Measurements from ENCODE around the gene WHRN.

Gene WHRN

GRCh38 chr9:114524247-114524681 is 19.0 kb upstream of the WHRN start:
- H3K36me3 Mint-ChIP-seq (ENCODE audit: low read depth), result no peaks in the 10 kb centered on the region
- H3K9me3 Mint-ChIP-seq, result no peaks in the 10 kb centered on the region
- no peak overlapping the region for H3K4me3 Mint-ChIP-seq
- no peak overlapping the region for H3K27ac Mint-ChIP-seq
- peaks cover 30% of the 10 kb centered on the region for H3K27me3 Mint-ChIP-seq (ENCODE audit: low read depth)
- no peaks in the 10 kb centered on the region for H3K4me1 Mint-ChIP-seq (ENCODE audit: low read depth)

DNA sequence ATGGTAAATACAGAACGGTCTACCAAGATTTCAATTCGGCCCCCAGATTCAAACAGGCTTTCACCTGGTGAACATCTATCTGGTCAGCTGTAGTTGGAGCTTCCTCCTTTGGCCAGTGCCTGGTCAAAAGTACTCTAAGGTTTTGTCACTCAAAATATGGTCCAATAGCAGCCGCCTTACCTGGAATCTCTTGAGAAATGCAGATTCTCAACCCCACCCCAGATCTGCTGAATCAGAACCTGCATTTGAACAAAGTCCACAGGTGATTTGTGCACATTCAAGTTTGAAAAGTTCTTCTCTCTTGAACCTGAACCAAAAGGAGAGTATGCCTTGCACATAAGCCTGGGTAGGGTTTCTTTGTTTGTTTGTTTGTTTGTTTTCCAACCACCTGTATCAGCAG is 17.6 kb upstream of the WHRN start:
- H3K9me3 Mint-ChIP-seq, result peaks cover 4% of the 10 kb centered on the region
- peaks cover 30% of the 10 kb centered on the region for H3K27me3 Mint-ChIP-seq (ENCODE audit: low read depth)
- no peak overlapping the region for H3K4me3 Mint-ChIP-seq
- peaks cover 8% of the 10 kb centered on the region for H3K36me3 Mint-ChIP-seq (ENCODE audit: low read depth)
- peaks cover 8% of the 10 kb centered on the region for H3K4me1 Mint-ChIP-seq (ENCODE audit: low read depth)
- no peak overlapping the region for H3K27ac Mint-ChIP-seq

DNA sequence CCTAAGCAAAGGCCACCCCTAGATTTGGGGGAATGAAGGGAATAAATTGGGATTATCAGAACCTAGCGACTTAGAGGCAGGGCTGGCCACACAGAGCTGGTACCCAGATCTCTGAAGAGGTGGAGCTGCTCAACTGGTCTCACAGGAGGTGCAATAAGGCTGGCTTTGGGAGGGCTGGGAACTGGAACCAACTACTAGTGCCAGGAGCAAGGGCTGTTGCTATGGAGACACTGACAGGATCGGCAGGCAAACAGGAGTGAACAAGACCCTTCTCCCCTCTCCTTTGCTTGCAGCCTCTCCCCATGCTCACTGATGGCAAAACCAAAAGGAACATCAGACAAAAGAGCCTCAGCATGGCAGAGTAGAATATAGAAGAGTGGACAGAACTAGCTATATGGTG is 17.0 kb upstream of the WHRN start:
- H3K27ac Mint-ChIP-seq, result no peak overlapping the region
- peaks cover 30% of the 10 kb centered on the region for H3K27me3 Mint-ChIP-seq (ENCODE audit: low read depth)
- H3K4me3 Mint-ChIP-seq, result no peak overlapping the region
- peaks cover 4% of the 10 kb centered on the region for H3K9me3 Mint-ChIP-seq
- peaks cover 8% of the 10 kb centered on the region for H3K36me3 Mint-ChIP-seq (ENCODE audit: low read depth)
- H3K4me1 Mint-ChIP-seq (ENCODE audit: low read depth), result peaks cover 11% of the 10 kb centered on the region

GRCh38 chr9:114521846-114522245 is 16.6 kb upstream of the WHRN start:
- Mint-ChIP-seq H3K9me3 (peaks cover 4% of the 10 kb centered on the region), H3K36me3 (ENCODE audit: low read depth) (peaks cover 8% of the 10 kb centered on the region), H3K27me3 (ENCODE audit: low read depth) (peaks cover 30% of the 10 kb centered on the region), H3K4me1 (ENCODE audit: low read depth) (peaks cover 12% of the 10 kb centered on the region), H3K27ac (no peak overlapping the region), H3K4me3 (no peak overlapping the region)

DNA sequence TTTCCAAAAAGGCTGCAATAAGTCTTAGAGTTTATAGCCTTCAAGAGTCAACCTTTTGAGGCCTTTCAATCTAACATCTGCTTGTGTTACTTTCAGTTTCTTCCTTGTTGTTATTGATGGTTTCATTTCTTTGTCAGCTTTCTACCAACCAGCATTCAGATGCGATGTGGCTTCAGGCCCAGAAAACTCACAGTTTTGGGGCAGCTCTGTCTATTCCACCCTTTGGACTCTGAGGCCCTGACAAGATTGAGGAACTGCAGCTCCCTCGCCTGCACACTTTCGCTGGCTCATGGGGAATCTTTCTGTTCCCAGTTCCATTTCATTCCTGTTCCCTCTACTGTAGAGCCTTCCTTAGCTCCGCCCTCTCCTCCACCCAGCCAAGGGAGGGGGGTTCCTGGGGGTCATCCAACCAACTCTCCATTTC is 13.3 kb upstream of the WHRN start:
- Mint-ChIP-seq H3K27me3 (ENCODE audit: low read depth) (peaks cover 30% of the 10 kb centered on the region), H3K4me3 (no peak overlapping the region), H3K36me3 (ENCODE audit: low read depth) (peaks cover 8% of the 10 kb centered on the region), H3K9me3 (peaks cover 4% of the 10 kb centered on the region), H3K27ac (peak overlapping the region; percentile 64), H3K4me1 (ENCODE audit: low read depth) (peaks cover 15% of the 10 kb centered on the region)

DNA sequence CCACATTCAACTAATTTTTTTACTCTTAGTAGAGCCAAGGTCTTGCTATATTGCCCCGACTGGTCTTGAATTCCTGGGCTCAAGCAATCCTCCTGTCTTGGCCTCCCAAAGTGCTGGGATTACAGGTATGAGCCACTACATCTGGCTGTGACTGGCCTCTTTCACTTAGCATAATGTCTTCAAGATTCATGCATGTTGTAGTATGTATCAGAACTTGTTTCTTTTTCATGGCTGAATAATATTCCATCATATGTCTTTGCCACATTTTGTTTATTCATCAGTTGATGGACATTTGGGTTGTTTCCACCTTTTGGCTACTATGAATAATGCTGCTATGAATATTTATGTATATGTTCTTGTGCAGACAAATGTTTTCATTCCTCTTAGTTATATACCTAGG is 12.8 kb upstream of the WHRN start:
- peaks cover 29% of the 10 kb centered on the region for H3K27me3 Mint-ChIP-seq (ENCODE audit: low read depth)
- H3K27ac Mint-ChIP-seq, result no peak overlapping the region
- H3K36me3 Mint-ChIP-seq (ENCODE audit: low read depth), result peaks cover 8% of the 10 kb centered on the region
- H3K4me1 Mint-ChIP-seq (ENCODE audit: low read depth), result peaks cover 19% of the 10 kb centered on the region
- H3K4me3 Mint-ChIP-seq, result no peak overlapping the region
- H3K9me3 Mint-ChIP-seq, result peaks cover 4% of the 10 kb centered on the region

DNA sequence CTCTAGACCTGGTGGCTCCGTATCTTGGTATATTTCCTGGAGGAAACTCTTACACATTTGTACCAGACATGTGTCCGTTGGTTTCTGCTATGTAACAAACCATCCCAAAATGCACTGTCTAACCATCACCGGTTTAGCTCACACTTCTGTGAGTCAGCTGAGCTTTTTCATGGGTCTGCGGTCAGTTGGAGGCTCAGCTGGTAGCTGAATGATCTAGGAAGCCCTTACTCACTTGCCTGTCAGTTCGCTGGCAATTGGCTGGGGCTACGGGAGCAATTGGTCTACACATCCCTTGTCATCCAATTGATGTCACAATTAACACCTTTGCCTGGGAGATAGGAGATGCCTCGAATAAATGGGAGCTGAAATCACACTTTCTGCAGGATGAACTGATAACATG is 11.6 kb upstream of the WHRN start:
- Mint-ChIP-seq H3K36me3 (ENCODE audit: low read depth) (peaks cover 8% of the 10 kb centered on the region), H3K27ac (no peak overlapping the region), H3K9me3 (peaks cover 4% of the 10 kb centered on the region), H3K27me3 (ENCODE audit: low read depth) (peaks cover 33% of the 10 kb centered on the region), H3K4me1 (ENCODE audit: low read depth) (peaks cover 19% of the 10 kb centered on the region), H3K4me3 (no peak overlapping the region)

DNA sequence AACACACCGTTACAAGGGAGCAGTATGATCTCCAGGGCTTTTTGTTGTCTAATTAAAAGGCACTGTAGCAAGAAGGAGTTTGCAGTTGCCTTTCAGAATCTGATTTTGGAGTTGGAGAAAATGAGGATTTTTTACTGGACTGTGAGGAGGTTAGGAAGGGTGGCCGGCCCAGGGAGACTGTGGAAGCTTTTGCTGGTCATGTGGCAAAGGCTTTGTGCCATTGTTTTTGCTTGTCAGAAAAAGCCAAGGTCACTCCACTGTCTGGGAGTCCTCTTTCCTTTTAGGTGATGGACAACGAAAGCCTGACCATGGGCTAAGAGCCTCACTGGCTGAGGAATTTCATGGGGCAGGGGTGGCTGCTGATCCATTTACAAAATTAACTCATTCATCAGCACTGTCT is 10.3 kb upstream of the WHRN start:
- Mint-ChIP-seq H3K4me1 (ENCODE audit: low read depth) (peaks cover 19% of the 10 kb centered on the region), H3K36me3 (ENCODE audit: low read depth) (peaks cover 8% of the 10 kb centered on the region), H3K4me3 (no peak overlapping the region), H3K27me3 (ENCODE audit: low read depth) (peaks cover 32% of the 10 kb centered on the region), H3K9me3 (peaks cover 4% of the 10 kb centered on the region), H3K27ac (no peak overlapping the region)

GRCh38 chr9:114513959-114514267 is 8.6 kb upstream of the WHRN start:
- Mint-ChIP-seq H3K9me3 (peaks cover 4% of the 10 kb centered on the region), H3K27me3 (ENCODE audit: low read depth) (peaks cover 37% of the 10 kb centered on the region), H3K4me1 (ENCODE audit: low read depth) (peaks cover 19% of the 10 kb centered on the region), H3K4me3 (no peak overlapping the region), H3K36me3 (ENCODE audit: low read depth) (peaks cover 8% of the 10 kb centered on the region), H3K27ac (no peak overlapping the region)

- H3K27me3 Mint-ChIP-seq (ENCODE audit: low read depth), result peaks cover 43% of the 10 kb centered on the region
- peaks cover 2% of the 10 kb centered on the region for H3K36me3 Mint-ChIP-seq (ENCODE audit: low read depth)
- H3K9me3 Mint-ChIP-seq, result peaks cover 3% of the 10 kb centered on the region
- H3K4me1 Mint-ChIP-seq (ENCODE audit: low read depth), result peaks cover 13% of the 10 kb centered on the region
- no peak overlapping the region for H3K27ac Mint-ChIP-seq
- no peak overlapping the region for H3K4me3 Mint-ChIP-seq
Observed at GRCh38 chr9:114513055-114513958, 8.0 kb upstream of the WHRN start.

DNA sequence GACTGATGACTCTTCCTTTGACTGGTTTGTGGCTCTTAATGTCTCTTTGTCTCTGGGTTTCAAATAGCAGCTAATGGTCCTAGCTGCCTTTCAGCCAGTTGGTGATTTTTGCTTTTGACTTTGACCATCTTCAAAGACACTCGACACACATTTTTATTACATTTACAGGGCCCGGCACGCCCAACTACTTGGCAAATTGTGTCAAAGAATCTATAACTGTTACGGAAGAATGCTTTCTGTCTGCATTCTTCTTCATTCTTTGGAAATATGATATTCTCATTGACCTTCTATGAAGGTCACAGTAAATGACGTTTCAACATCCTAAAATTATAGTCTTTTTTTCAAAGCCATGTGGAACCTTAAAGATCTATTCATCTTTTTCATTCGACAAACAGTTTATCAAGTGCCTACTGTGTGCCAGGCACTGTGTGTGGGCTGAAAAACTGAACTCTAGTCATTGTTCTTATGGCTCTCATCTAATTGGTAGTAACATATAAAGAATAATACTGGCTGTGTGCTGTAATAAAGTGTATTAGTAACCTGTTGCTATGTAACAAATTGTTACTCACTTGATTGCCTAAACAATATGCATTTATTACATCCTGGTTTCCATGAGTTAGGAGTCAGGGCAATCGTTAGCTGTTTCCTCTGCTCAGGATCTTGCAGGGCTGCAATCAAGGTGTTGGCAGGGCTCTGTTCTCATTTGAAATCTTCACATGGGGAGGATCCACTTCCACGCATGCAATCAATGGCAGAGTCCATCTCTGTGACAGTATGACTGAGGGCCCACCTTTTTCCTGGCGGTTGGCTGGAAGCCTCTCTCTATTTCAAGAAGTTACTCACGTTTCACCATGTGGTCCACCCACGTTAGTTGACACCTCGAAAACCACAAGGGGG is 7.0 kb upstream of the WHRN start:
- H3K27ac Mint-ChIP-seq, result no peak overlapping the region
- peaks cover 53% of the 10 kb centered on the region for H3K27me3 Mint-ChIP-seq (ENCODE audit: low read depth)
- H3K9me3 Mint-ChIP-seq, result no peaks in the 10 kb centered on the region
- no peak overlapping the region for H3K4me3 Mint-ChIP-seq
- H3K36me3 Mint-ChIP-seq (ENCODE audit: low read depth), result no peaks in the 10 kb centered on the region
- peaks cover 10% of the 10 kb centered on the region for H3K4me1 Mint-ChIP-seq (ENCODE audit: low read depth)

DNA sequence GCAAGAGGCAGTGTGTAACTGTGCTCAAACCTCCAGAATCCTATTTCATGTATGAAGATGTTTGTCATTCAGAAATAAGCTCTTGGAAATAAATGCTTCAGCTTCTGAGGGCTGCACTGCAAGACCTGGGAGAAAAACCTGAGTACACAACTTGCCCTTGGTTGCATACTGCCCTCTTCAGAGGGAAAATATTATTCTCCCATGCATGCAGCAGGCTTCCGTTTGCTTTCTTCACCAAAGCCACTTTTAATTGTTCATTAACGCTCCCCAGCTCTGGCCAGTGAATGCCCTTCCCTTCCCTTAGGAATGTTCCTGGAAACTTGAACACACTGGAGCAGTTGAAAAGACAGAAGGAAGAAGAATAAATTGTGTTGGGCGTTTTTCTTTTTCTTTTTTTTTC is 2.5 kb upstream of the WHRN start:
- Mint-ChIP-seq H3K36me3 (ENCODE audit: low read depth) (no peaks in the 10 kb centered on the region), H3K27ac (no peak overlapping the region), H3K4me1 (ENCODE audit: low read depth) (peaks cover 10% of the 10 kb centered on the region), H3K4me3 (no peak overlapping the region), H3K27me3 (ENCODE audit: low read depth) (peaks cover 72% of the 10 kb centered on the region), H3K9me3 (no peaks in the 10 kb centered on the region)

DNA sequence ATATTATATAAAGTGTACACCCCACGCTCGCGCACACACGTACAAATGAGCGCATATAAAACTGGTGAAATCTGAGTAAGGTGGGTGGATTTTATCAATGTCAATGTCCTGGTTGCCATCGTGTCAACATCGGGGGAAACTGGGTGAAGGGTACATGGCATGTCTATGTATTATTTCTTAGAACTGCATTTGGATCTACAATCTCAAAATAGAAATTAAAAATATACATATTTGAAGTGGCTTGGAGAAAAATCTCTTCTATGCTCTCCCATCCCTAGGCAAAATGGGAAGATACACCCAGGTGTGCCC is 763 bp upstream of the WHRN start:
- peaks cover 75% of the 10 kb centered on the region for H3K27me3 Mint-ChIP-seq (ENCODE audit: low read depth)

GRCh38 chr9:114504341-114505186 is 709 bp downstream of the WHRN start:
- H3K9me3 Mint-ChIP-seq, result no peaks in the 10 kb centered on the region
- H3K27me3 Mint-ChIP-seq (ENCODE audit: low read depth), result peaks cover 80% of the 10 kb centered on the region
- peak overlapping the region; percentile 78 for H3K4me3 Mint-ChIP-seq
- H3K27ac Mint-ChIP-seq, result no peak overlapping the region
- H3K4me1 Mint-ChIP-seq (ENCODE audit: low read depth), result peaks cover 13% of the 10 kb centered on the region
- no peaks in the 10 kb centered on the region for H3K36me3 Mint-ChIP-seq (ENCODE audit: low read depth)

More for the DNA sequence above, 763 bp upstream of the WHRN start:
- H3K9me3 Mint-ChIP-seq, result no peaks in the 10 kb centered on the region
- H3K4me3 Mint-ChIP-seq, result peak overlapping the region; percentile 80
- peaks cover 13% of the 10 kb centered on the region for H3K4me1 Mint-ChIP-seq (ENCODE audit: low read depth)
- H3K27ac Mint-ChIP-seq, result no peak overlapping the region
- H3K36me3 Mint-ChIP-seq (ENCODE audit: low read depth), result no peaks in the 10 kb centered on the region

Measured in T-helper 1 cell treated with Interleukin-12 subunit alpha and Interleukin-12 subunit beta and Interleukin-4 antibody, amounts not matched to agents 30 μg/mL and 1 μg/mL, for 36 hours (primary cell).